HUES64 (cell line): ENCODE data around the gene PDE7B.
"Not testable (repeated sequence)": the region's sequence is repeated elsewhere in the genome, so short reads cannot be mapped to it uniquely, and the experiment has no call there.

ENCODE experiments used
- H3K27ac ChIP-seq: 2 replicates; pipeline ENCODE4 v1.7.0; 2013; ENCODE audit warnings: low read depth, low read length, inconsistent platforms
- H3K27me3 ChIP-seq: 2 replicates; pipeline ENCODE4 v1.6.1; 2013; ENCODE audit warnings: mild to moderate bottlenecking, low read length; ENCODE audit not compliant: insufficient read depth
- H3K36me3 ChIP-seq: 2 replicates; pipeline ENCODE4 v1.6.1; 2013; ENCODE audit warnings: mild to moderate bottlenecking, low read length; ENCODE audit not compliant: insufficient read depth
- H3K4me1 ChIP-seq: 2 replicates; pipeline ENCODE4 v1.6.1; 2013; ENCODE audit warnings: mild to moderate bottlenecking, low read length, moderate library complexity; ENCODE audit not compliant: insufficient read depth
- H3K4me3 ChIP-seq: 2 replicates; pipeline ENCODE4 v1.5.1; 2013; ENCODE audit warnings: mild to moderate bottlenecking, low read length, moderate library complexity
- H3K9ac ChIP-seq: 2 replicates; pipeline ENCODE4 v1.6.1; 2013; ENCODE audit warnings: mild to moderate bottlenecking, low read depth, low read length
- H3K9me3 ChIP-seq: 2 replicates; pipeline ENCODE4 v1.6.1; 2013; ENCODE audit warnings: low read depth, low read length; ENCODE audit not compliant: insufficient read depth
- WGBS: fragments of 150-250, 120-280 bp; methylation state at CpG from one replicate; pipeline ENCODE4 v1.1.7; 2013; ENCODE audit warnings: missing lambda C conversion rate; 5-methylcytosine and 5-hydroxymethylcytosine counted together

PDE7B gene

DNA sequence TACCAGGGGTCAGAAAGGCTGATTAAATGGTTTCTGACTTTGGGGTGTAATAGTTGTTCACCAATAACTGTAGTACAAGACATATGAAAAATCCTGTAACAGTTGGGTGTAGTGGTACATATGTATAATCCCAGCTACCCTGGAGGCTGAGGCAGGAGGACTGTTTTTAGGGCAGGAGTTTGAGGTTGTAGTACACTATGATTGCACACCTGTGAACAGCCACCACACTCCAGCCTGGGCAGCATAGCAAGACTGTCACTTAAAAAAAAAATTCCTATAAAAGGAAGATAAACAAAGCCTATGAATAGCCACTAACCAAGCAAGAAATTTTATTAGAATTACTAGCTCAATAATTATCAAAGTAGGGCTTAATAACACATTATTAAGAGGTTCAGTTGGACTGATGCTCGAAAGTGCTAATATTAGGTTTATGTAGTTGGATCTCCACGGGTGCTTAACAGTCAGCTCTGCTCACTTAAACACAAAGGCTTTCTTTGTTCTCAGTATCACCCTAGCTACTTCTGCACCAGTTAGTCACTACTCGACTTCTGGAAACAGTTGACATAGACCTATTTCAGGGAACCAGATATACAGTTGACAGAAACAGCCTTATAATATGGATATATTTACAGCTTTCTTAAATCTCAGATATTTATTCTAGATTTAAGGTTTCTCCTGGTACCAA is 285.6 kb downstream of the PDE7B start:
- Histone ChIP-seq H3K4me1 (no peaks in the 10 kb centered on the region), H3K9me3 (no peaks in the 10 kb centered on the region), H3K4me3 (no peak overlapping the region), H3K36me3 (no peaks in the 10 kb centered on the region), H3K9ac (no peak overlapping the region), H3K27me3 (no peaks in the 10 kb centered on the region), H3K27ac (no peak overlapping the region)
- 89% methylated on average over 2 of the region's 3 CpGs for WGBS

- no peak overlapping the region for H3K9ac ChIP-seq
- H3K36me3 ChIP-seq, result no peaks in the 10 kb centered on the region
- H3K27ac ChIP-seq, result no peak overlapping the region
- H3K27me3 ChIP-seq, result no peaks in the 10 kb centered on the region
- H3K9me3 ChIP-seq, result no peaks in the 10 kb centered on the region
- H3K4me1 ChIP-seq, result no peaks in the 10 kb centered on the region
- H3K4me3 ChIP-seq, result no peak overlapping the region
- 100% methylated on average over 2 of the region's 3 CpGs for WGBS
These were observed 286.4 kb downstream of the PDE7B start for GRCh38 chr6:136137739-136138402.

- H3K36me3 ChIP-seq, H3K9ac ChIP-seq, H3K9me3 ChIP-seq, H3K4me3 ChIP-seq, H3K27ac ChIP-seq, H3K27me3 ChIP-seq, H3K4me1 ChIP-seq: not testable (repeated sequence)
- 94% methylated on average over 5 of the region's 6 CpGs for WGBS
These were observed 287.6 kb downstream of the PDE7B start for GRCh38 chr6:136139111-136139510.

- no peaks in the 10 kb centered on the region for H3K27me3 ChIP-seq
These were observed 292.9 kb downstream of the PDE7B start for GRCh38 chr6:136144251-136145023.

DNA sequence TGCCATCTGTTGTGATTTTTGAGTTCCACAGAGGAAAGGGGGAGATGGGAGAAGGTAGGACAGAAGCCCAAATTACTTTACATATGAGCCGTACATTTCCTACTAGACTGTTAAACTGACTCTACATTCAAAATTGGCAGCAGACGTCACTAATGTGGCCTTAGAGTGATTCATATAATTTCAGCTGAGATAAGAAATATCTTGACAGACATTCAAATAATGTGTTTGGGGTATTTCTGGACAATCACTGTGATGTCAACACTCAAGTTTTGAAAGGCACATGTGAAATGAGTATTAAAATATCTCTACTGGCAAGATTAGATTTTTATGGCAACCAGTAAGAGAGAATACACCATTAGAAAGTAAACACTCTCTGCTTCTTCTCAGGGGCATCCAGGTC is 294.6 kb downstream of the PDE7B start:
- Histone ChIP-seq H3K4me1 (no peaks in the 10 kb centered on the region), H3K4me3 (no peak overlapping the region), H3K9me3 (no peaks in the 10 kb centered on the region), H3K27me3 (no peaks in the 10 kb centered on the region), H3K27ac (no peak overlapping the region), H3K9ac (no peak overlapping the region), H3K36me3 (no peaks in the 10 kb centered on the region)
- 92% methylated on average over 1 of the region's 2 CpGs for WGBS

More at GRCh38 chr6:136144251-136145023, 292.9 kb downstream of the PDE7B start:
- no peak overlapping the region for H3K9ac ChIP-seq
- H3K4me1 ChIP-seq, result no peaks in the 10 kb centered on the region
- H3K27ac ChIP-seq, result no peak overlapping the region
- H3K36me3 ChIP-seq, result no peaks in the 10 kb centered on the region
- H3K4me3 ChIP-seq, result no peak overlapping the region
- no peaks in the 10 kb centered on the region for H3K9me3 ChIP-seq

DNA sequence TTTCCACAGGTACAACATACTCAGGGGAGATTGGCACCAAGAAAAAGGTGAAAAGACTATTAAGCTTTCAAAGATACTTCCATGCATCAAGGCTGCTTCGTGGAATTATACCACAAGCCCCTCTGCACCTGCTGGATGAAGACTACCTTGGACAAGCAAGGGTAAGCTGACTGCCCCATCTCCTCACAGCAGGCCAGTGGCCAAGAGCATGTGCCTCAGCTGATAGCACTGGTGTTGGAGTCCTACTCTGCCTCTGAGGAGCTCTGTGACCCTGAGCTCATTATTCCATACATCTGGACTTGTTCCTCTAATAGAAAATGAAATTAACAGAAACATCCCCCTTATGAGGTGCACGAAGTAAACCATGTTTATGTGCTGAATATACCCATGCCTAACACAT is 295.8 kb downstream of the PDE7B start:
- no peak overlapping the region for H3K27ac ChIP-seq
- no peaks in the 10 kb centered on the region for H3K27me3 ChIP-seq
- H3K4me1 ChIP-seq, result no peaks in the 10 kb centered on the region
- H3K9ac ChIP-seq, result no peak overlapping the region
- no peaks in the 10 kb centered on the region for H3K36me3 ChIP-seq
- WGBS, result 86% methylated on average over 2 of the region's 2 CpGs
- H3K9me3 ChIP-seq, result no peaks in the 10 kb centered on the region
- no peak overlapping the region for H3K4me3 ChIP-seq

DNA sequence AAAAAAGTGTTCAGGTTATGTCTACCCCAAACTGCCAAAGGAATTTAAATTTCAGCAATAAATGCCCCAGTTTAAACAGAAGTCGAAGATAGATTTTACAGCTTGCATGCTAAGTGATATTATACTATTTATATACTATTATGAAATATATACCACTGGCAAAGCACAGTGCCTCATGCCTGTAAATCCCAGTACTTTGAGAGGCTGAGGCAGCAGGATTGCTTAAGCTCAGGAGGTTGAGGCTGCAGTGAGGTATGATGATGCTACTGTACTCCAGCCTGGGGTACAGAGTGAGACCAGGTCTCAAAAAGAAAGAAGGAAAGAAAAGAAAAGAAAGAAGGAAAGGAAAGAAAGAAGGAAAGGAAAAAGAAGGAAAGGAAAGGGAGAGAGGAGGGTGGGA is 296.6 kb downstream of the PDE7B start:
- Histone ChIP-seq H3K9ac (no peak overlapping the region), H3K27me3 (no peaks in the 10 kb centered on the region), H3K9me3 (no peaks in the 10 kb centered on the region), H3K4me1 (no peaks in the 10 kb centered on the region), H3K4me3 (no peak overlapping the region), H3K27ac (no peak overlapping the region), H3K36me3 (no peaks in the 10 kb centered on the region)
- no CpG with 5 or more reads among the region's 1 CpG for WGBS

DNA sequence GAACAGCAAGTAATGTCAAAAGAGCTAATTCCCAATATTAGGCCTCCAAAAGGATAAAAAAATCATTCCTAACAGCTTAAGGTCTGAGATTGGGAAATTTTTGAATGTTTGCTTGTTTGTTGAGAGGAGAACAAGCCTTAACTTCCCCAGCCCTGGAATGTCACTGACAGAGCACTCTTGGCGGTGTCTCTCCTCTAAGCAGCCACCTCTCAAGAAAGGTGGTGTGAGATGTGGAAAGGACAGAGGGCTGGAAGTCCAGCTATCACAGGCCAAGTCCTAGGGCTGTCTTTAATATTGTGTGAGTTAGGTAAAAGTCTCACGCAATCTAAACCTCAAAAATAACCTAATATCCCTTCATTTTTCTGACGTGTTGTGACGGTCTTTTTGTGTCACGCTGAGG is 297.0 kb downstream of the PDE7B start:
- no peak overlapping the region for H3K9ac ChIP-seq
- no peaks in the 10 kb centered on the region for H3K27me3 ChIP-seq
- no peak overlapping the region for H3K4me3 ChIP-seq
- H3K4me1 ChIP-seq, result no peaks in the 10 kb centered on the region
- H3K36me3 ChIP-seq, result no peaks in the 10 kb centered on the region
- H3K9me3 ChIP-seq, result no peaks in the 10 kb centered on the region
- WGBS, result 95% methylated on average over 3 of the region's 5 CpGs
- H3K27ac ChIP-seq, result no peak overlapping the region

- WGBS, result 97% methylated on average over 2 of the region's 2 CpGs
- H3K4me1 ChIP-seq, result no peaks in the 10 kb centered on the region
These were observed 297.8 kb downstream of the PDE7B start for GRCh38 chr6:136149311-136149710.

GRCh38 chr6:136150961-136151360 is 299.5 kb downstream of the PDE7B start:
- H3K9ac ChIP-seq, result no peak overlapping the region
- no peaks in the 10 kb centered on the region for H3K9me3 ChIP-seq
- H3K4me3 ChIP-seq, result no peak overlapping the region
- no peaks in the 10 kb centered on the region for H3K4me1 ChIP-seq
- no peaks in the 10 kb centered on the region for H3K36me3 ChIP-seq
- 92% methylated on average over 1 of the region's 1 CpG for WGBS
- H3K27ac ChIP-seq, result no peak overlapping the region
- no peaks in the 10 kb centered on the region for H3K27me3 ChIP-seq

More at GRCh38 chr6:136149311-136149710, 297.8 kb downstream of the PDE7B start:
- Histone ChIP-seq H3K36me3 (no peaks in the 10 kb centered on the region), H3K4me3 (no peak overlapping the region), H3K27me3 (no peaks in the 10 kb centered on the region), H3K9ac (no peak overlapping the region), H3K27ac (no peak overlapping the region), H3K9me3 (no peaks in the 10 kb centered on the region)

- Histone ChIP-seq H3K27ac (no peak overlapping the region), H3K4me1 (no peaks in the 10 kb centered on the region), H3K4me3 (no peak overlapping the region), H3K36me3 (no peaks in the 10 kb centered on the region), H3K27me3 (no peaks in the 10 kb centered on the region), H3K9me3 (no peaks in the 10 kb centered on the region), H3K9ac (no peak overlapping the region)
- WGBS, result 94% methylated on average over 6 of the region's 7 CpGs
These were observed 302.3 kb downstream of the PDE7B start for GRCh38 chr6:136153707-136154375.
